ENCODE measurements around the gene KCNQ2. TPM values are rescaled to one million over a fixed set of nuclear protein-coding genes. Genes with fewer than 3 reads are reported as not detected.

KCNQ2 gene
- total and polyA plus RNA-seq, 8 donors = 8.4 to 19.1 (median 14.1) TPM; not detected in 2

DNA sequence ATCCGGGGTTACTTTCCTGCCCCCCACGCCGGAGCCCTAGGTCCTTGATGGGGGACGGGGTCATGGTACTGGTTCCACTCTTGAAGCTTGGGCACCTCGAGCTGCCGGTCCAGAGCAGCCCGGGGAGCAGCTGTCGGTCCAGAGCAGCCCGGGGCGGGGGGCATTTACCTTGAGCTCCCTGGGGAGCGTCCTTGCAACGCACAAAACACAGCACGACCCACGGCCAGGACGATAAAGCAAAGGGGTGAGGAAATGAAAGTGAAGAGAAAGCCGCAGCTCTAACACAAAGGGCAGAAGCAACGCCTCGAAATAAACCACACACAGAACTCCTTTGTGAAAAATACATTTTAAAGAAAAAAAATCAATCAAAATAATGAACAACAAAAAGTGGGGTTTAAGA lies 39.1 kb downstream of the KCNQ2 start:
- Histone ChIP-seq H3K9me3 (no peaks in the 10 kb centered on the region), H3K36me3 (no peaks in the 10 kb centered on the region), H3K4me1 (no peaks in the 10 kb centered on the region), H3K4me3 (no peak overlapping the region), H3K27me3 (peaks cover 0 to 62% of the 10 kb centered on the region in 2 donors), H3K27ac (no peak overlapping the region)
- TF ChIP-seq, protein P1, sequence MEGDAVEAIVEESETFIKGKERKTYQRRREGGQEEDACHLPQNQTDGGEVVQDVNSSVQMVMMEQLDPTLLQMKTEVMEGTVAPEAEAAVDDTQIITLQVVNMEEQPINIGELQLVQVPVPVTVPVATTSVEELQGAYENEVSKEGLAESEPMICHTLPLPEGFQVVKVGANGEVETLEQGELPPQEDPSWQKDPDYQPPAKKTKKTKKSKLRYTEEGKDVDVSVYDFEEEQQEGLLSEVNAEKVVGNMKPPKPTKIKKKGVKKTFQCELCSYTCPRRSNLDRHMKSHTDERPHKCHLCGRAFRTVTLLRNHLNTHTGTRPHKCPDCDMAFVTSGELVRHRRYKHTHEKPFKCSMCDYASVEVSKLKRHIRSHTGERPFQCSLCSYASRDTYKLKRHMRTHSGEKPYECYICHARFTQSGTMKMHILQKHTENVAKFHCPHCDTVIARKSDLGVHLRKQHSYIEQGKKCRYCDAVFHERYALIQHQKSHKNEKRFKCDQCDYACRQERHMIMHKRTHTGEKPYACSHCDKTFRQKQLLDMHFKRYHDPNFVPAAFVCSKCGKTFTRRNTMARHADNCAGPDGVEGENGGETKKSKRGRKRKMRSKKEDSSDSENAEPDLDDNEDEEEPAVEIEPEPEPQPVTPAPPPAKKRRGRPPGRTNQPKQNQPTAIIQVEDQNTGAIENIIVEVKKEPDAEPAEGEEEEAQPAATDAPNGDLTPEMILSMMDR (IDR thresholded peaks at IDR 0.05) = no peak
- ATAC-seq (no peak), DNase-seq (no peak)
- intact Hi-C loops (cut with DNase I) = no loop called here

DNA sequence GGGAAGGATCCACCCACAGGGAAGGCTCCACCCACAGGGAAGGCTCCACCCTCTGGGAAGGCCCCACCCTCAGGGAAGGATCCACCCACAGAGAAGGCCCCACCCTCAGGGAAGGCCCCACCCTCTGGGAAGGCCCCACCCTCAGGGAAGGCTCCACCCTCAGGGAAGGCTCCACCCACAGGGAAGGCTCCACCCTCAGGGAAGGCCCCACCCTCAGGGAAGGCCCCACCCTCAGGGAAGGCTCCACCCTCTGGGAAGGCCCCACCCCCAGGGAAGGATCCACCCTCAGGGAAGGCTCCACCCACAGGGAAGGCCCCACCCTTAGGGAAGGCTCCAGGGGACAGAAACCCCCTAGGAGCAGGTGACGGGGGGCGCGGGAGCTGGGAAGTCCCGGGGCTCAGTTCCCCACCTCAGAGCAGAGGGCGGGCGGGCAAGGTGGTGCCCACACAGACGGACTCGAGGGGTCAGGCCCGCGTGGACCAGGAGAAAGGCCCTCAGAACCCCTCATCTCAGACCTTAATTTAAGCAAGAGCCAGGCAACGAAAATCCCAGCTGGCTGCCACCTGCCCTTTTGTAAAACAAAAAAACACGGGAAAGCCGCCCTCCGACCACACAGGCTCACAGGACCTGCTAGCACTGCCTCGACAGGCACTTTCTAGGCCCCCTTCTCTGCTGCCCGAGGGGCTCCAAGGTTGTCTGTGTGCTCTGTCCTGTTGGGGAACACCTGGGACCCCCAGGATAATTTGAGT lies 39.7 kb downstream of the KCNQ2 start:
- peaks cover 0 to 61% of the 10 kb centered on the region in 2 donors for H3K27me3 ChIP-seq
- TF ChIP-seq, protein P1 (IDR thresholded peaks at IDR 0.05) = no peak
- no peaks in the 10 kb centered on the region for H3K36me3 ChIP-seq
- H3K4me1 ChIP-seq = no peaks in the 10 kb centered on the region
- H3K9me3 ChIP-seq = no peaks in the 10 kb centered on the region
- intact Hi-C loops (cut with DNase I) = no loop called here
- H3K27ac ChIP-seq = no peak overlapping the region
- H3K4me3 ChIP-seq = no peak overlapping the region
- ATAC-seq = no peak
- no peak for DNase-seq

DNA sequence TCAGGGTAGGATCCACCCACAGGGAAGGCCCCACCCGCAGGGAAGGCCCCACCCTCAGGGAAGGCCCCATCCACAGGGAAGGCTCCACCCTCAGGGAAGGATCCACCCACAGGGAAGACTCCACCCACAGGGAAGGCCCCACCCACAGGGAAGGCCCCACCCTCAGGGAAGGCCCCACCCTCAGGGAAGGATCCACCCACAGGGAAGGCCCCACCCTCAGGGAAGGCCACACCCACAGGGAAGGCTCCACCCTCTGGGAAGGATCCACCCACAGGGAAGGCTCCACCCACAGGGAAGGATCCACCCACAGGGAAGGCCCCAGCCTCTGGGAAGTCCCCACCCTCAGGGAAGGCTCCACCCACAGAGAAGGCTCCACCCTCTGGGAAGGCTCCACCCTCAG lies 40.5 kb downstream of the KCNQ2 start:
- intact Hi-C loops (cut with DNase I) = no loop called here
- DNase-seq (no peak), ATAC-seq (no peak)
- Histone ChIP-seq H3K4me3 (no peak overlapping the region), H3K9me3 (no peaks in the 10 kb centered on the region), H3K27ac (no peak overlapping the region), H3K27me3 (peaks cover 0 to 53% of the 10 kb centered on the region in 2 donors), H3K36me3 (no peaks in the 10 kb centered on the region), H3K4me1 (no peaks in the 10 kb centered on the region)
- TF ChIP-seq, protein P1 (IDR thresholded peaks at IDR 0.05) = no peak

DNA sequence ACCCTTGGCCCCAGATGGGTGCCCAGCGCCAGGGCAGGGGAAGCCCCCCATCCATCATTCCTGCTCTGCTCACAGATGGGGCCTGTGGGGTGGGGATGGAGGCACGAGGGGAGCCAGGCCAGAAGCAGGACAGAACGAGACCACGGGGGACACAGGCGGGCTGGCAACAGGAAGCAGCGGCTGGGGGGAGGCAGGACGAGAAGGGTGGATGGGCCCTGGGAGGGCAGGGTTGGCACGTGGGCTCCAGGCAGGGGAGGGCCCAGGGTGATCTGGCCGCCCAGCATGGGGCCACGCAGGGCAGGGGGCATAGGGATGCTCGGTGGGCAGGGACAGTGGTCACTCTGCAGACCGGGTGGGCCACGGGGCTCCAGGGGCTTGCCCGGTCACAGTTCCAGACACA lies 41.6 kb downstream of the KCNQ2 start:
- Histone ChIP-seq H3K27ac (no peak overlapping the region), H3K4me1 (no peaks in the 10 kb centered on the region), H3K4me3 (no peak overlapping the region), H3K36me3 (no peaks in the 10 kb centered on the region), H3K27me3 (peaks cover 0 to 49% of the 10 kb centered on the region in 2 donors), H3K9me3 (no peaks in the 10 kb centered on the region)
- intact Hi-C loops (cut with DNase I) = no loop called here
- DNase-seq (no peak), ATAC-seq (no peak)
- TF ChIP-seq, protein P1 (IDR thresholded peaks at IDR 0.05) = no peak

DNA sequence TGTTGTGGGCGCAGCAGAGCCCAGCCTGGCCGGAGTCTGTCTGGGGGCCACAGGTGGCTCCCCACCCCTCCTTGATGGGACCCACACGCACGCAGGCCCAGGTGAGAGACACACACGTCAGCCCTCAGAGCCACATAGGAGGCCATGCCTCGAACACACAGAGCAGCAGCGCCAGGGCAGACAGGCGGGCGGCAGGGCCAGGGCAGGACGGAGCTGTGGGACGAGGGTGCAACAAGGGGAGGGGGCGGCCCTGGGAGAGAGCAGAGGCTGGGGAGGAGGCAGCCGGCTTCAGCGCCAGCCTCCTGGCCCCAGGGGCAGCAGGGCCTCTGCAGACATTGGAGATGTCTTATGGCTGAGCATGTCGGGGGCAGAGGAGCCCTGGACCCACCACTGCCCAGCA lies 42.5 kb downstream of the KCNQ2 start:
- no peak overlapping the region for H3K4me3 ChIP-seq
- H3K36me3 ChIP-seq = no peaks in the 10 kb centered on the region
- intact Hi-C loops (cut with DNase I) = no loop called here
- no peak overlapping the region for H3K27ac ChIP-seq
- no peaks in the 10 kb centered on the region for H3K4me1 ChIP-seq
- TF ChIP-seq, protein P1 (IDR thresholded peaks at IDR 0.05) = no peak
- ATAC-seq (no peak), DNase-seq (no peak)
- peaks cover 0 to 46% of the 10 kb centered on the region in 2 donors for H3K27me3 ChIP-seq
- no peaks in the 10 kb centered on the region for H3K9me3 ChIP-seq
